SK-N-SH treated with all-trans-retinoic acid at 6 μM for 48 hours (cell line): ENCODE measurements around the gene MAPKAPK5.

Source experiments
- ARNTL ChIP-seq: fragments of 450-650 bp; formaldehyde crosslinking; IDR thresholded peaks from 2 replicates; pipeline ENCODE4 v1.5.0; 2020; ENCODE audit warnings: low read depth, mild to moderate bottlenecking, moderate library complexity, borderline replicate concordance
- CSDC2 ChIP-seq: fragments of 250-450 bp; sonication (Bioruptor Pico); IDR thresholded peaks from 2 replicates; pipeline ENCODE4 v1.5.0; 2020; ENCODE audit warnings: mild to moderate bottlenecking, moderate library complexity
- ESRRG ChIP-seq: fragments of 250-450 bp; sonication (Bioruptor Pico); IDR thresholded peaks from 2 replicates; pipeline ENCODE4 v1.6.1; 2021; ENCODE audit warnings: mild to moderate bottlenecking
- ISL1 ChIP-seq: fragments of 250-450 bp; sonication (Bioruptor Pico); IDR thresholded peaks from 2 replicates; pipeline ENCODE4 v2.1.2; 2022; ENCODE audit warnings: mild to moderate bottlenecking, moderate library complexity
- RARB ChIP-seq: fragments of 250-450 bp; sonication (Bioruptor Pico); IDR thresholded peaks from 2 replicates; pipeline ENCODE4 v1.8.0; 2021; ENCODE audit warnings: mild to moderate bottlenecking, moderate library complexity
- TOX ChIP-seq: fragments of 250-450 bp; sonication (Bioruptor Pico); IDR thresholded peaks from 2 replicates; pipeline ENCODE4 v1.8.0; 2021; ENCODE audit warnings: mild to moderate bottlenecking, moderate library complexity, borderline replicate concordance
- ZC3H10 ChIP-seq: fragments of 250-450 bp; sonication (Bioruptor Pico); IDR thresholded peaks from 2 replicates; pipeline ENCODE4 v1.5.1; 2021; ENCODE audit warnings: mild to moderate bottlenecking, moderate library complexity
- ZFP30 ChIP-seq: fragments of 450-650 bp; formaldehyde crosslinking; IDR thresholded peaks from 2 replicates; pipeline ENCODE4 v1.5.0; 2022; ENCODE audit warnings: mild to moderate bottlenecking, moderate library complexity
- ZNF565 ChIP-seq: fragments of 450-650 bp; formaldehyde crosslinking; conservative IDR thresholded peaks from 2 replicates; pipeline ENCODE4 v1.5.0; 2020; ENCODE audit warnings: low read depth, mild to moderate bottlenecking, moderate library complexity
- TF ChIP-seq, protein P1 (sequence below): fragments of 250-450 bp; sonication (Bioruptor Pico); IDR thresholded peaks from 2 replicates; pipeline ENCODE4 v1.5.1; 2020; ENCODE audit warnings: low read depth, mild to moderate bottlenecking, moderate library complexity
- TF ChIP-seq, protein P2 (sequence below): fragments of 250-450 bp; sonication (Bioruptor Pico); IDR thresholded peaks from 2 replicates; pipeline ENCODE4 v1.8.0; 2020; ENCODE audit warnings: mild to moderate bottlenecking, moderate library complexity, borderline replicate concordance
- TF ChIP-seq, protein P3 (sequence below): fragments of 250-450 bp; sonication (Bioruptor Pico); IDR thresholded peaks from 2 replicates; pipeline ENCODE4 v1.5.0; 2020; ENCODE audit warnings: mild to moderate bottlenecking, moderate library complexity

DNA sequence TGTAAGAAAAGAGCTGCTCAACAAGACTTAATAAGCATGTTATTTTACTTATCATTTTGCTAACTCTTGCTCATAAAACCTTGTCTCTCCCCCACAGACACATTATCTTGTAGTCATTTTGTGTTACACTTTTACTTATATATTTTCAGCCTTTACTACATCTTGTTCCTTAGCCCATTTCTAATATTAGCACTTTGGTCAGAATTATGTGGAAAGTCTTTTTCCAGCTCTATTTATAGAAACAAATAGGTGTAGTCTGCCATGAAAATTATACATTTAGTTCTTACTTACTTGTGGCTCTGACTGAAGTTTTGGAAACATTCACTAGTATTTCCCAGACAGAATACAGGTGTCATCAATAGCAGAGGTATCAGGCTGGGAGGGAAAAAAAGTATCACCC is 94.8 kb downstream of the MAPKAPK5 start:
- TF ChIP-seq, protein P1, sequence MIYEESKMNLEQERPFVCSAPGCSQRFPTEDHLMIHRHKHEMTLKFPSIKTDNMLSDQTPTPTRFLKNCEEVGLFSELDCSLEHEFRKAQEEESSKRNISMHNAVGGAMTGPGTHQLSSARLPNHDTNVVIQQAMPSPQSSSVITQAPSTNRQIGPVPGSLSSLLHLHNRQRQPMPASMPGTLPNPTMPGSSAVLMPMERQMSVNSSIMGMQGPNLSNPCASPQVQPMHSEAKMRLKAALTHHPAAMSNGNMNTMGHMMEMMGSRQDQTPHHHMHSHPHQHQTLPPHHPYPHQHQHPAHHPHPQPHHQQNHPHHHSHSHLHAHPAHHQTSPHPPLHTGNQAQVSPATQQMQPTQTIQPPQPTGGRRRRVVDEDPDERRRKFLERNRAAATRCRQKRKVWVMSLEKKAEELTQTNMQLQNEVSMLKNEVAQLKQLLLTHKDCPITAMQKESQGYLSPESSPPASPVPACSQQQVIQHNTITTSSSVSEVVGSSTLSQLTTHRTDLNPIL = no peak
- TF ChIP-seq ZFP30 (CRISPR knock-in tag) = no peak
- no peak for TF ChIP-seq ARNTL (CRISPR knock-in tag)
- TF ChIP-seq, protein P2, sequence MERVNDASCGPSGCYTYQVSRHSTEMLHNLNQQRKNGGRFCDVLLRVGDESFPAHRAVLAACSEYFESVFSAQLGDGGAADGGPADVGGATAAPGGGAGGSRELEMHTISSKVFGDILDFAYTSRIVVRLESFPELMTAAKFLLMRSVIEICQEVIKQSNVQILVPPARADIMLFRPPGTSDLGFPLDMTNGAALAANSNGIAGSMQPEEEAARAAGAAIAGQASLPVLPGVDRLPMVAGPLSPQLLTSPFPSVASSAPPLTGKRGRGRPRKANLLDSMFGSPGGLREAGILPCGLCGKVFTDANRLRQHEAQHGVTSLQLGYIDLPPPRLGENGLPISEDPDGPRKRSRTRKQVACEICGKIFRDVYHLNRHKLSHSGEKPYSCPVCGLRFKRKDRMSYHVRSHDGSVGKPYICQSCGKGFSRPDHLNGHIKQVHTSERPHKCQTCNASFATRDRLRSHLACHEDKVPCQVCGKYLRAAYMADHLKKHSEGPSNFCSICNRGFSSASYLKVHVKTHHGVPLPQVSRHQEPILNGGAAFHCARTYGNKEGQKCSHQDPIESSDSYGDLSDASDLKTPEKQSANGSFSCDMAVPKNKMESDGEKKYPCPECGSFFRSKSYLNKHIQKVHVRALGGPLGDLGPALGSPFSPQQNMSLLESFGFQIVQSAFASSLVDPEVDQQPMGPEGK = no peak
- no peak for TF ChIP-seq CSDC2 (CRISPR knock-in tag)
- TF ChIP-seq ZC3H10 (CRISPR knock-in tag) = no peak
- no peak for TF ChIP-seq RARB
- no peak for TF ChIP-seq ZNF565 (CRISPR knock-in tag)
- no peak for TF ChIP-seq ESRRG (CRISPR knock-in tag)
- TF ChIP-seq, protein P3, sequence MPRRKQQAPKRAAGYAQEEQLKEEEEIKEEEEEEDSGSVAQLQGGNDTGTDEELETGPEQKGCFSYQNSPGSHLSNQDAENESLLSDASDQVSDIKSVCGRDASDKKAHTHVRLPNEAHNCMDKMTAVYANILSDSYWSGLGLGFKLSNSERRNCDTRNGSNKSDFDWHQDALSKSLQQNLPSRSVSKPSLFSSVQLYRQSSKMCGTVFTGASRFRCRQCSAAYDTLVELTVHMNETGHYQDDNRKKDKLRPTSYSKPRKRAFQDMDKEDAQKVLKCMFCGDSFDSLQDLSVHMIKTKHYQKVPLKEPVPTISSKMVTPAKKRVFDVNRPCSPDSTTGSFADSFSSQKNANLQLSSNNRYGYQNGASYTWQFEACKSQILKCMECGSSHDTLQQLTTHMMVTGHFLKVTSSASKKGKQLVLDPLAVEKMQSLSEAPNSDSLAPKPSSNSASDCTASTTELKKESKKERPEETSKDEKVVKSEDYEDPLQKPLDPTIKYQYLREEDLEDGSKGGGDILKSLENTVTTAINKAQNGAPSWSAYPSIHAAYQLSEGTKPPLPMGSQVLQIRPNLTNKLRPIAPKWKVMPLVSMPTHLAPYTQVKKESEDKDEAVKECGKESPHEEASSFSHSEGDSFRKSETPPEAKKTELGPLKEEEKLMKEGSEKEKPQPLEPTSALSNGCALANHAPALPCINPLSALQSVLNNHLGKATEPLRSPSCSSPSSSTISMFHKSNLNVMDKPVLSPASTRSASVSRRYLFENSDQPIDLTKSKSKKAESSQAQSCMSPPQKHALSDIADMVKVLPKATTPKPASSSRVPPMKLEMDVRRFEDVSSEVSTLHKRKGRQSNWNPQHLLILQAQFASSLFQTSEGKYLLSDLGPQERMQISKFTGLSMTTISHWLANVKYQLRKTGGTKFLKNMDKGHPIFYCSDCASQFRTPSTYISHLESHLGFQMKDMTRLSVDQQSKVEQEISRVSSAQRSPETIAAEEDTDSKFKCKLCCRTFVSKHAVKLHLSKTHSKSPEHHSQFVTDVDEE (CRISPR knock-in tag) = no peak
- no peak for TF ChIP-seq ISL1
- TF ChIP-seq TOX = no peak
